ENCODE results near the gene DNAJB13. TPM values are rescaled to one million over a fixed set of nuclear protein-coding genes. Genes with fewer than 3 reads are reported as not detected.
"Not testable (repeated sequence)": the region's sequence is repeated elsewhere in the genome, so short reads cannot be mapped to it uniquely, and the experiment has no call there.

DNAJB13 gene
- total RNA-seq, 4 donors from 2014 or later: 0.75 TPM; not detected in 3

DNA sequence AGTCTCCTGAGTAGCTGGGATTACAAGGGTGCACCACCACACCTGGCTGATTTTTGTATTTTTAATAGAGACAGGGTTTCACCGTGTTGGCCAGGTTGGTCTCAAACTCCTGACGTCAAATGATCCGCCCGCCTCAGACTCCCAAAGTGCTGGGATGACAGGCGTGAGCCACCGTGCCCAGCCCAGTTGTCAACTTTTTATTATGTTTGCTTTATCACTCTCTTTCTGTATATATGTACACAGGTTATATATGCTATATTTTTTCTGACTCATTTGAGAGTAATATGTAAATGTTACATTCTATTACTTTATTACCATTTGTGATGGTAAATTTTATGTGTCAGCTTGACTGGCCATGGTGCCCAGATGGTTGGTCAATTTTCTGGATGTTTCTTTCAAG, 18.9 kb upstream of the DNAJB13 start:
- H3K9me3 ChIP-seq: no peaks in the 10 kb centered on the region
- no peak overlapping the region for H3K4me3 ChIP-seq (replicated peaks in 1 of 3)
- H3K27me3 ChIP-seq: no peaks in the 10 kb centered on the region
- peaks cover 15 to 28% of the 10 kb centered on the region in 2 donors for H3K36me3 ChIP-seq
- peaks cover 0 to 10% of the 10 kb centered on the region in 2 donors for H3K4me1 ChIP-seq
- no peak for DNase-seq
- 87 to 90% methylated on average over 6 of the region's 6 CpGs for WGBS, 2 donors
- intact Hi-C loops (cut with DNase I): no loop called here
- no peak for TF ChIP-seq POLR2A (IDR thresholded peaks at IDR 0.05)
- TF ChIP-seq, protein P1, sequence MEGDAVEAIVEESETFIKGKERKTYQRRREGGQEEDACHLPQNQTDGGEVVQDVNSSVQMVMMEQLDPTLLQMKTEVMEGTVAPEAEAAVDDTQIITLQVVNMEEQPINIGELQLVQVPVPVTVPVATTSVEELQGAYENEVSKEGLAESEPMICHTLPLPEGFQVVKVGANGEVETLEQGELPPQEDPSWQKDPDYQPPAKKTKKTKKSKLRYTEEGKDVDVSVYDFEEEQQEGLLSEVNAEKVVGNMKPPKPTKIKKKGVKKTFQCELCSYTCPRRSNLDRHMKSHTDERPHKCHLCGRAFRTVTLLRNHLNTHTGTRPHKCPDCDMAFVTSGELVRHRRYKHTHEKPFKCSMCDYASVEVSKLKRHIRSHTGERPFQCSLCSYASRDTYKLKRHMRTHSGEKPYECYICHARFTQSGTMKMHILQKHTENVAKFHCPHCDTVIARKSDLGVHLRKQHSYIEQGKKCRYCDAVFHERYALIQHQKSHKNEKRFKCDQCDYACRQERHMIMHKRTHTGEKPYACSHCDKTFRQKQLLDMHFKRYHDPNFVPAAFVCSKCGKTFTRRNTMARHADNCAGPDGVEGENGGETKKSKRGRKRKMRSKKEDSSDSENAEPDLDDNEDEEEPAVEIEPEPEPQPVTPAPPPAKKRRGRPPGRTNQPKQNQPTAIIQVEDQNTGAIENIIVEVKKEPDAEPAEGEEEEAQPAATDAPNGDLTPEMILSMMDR (IDR thresholded peaks at IDR 0.05): no peak
- no peak overlapping the region for H3K27ac ChIP-seq

DNA sequence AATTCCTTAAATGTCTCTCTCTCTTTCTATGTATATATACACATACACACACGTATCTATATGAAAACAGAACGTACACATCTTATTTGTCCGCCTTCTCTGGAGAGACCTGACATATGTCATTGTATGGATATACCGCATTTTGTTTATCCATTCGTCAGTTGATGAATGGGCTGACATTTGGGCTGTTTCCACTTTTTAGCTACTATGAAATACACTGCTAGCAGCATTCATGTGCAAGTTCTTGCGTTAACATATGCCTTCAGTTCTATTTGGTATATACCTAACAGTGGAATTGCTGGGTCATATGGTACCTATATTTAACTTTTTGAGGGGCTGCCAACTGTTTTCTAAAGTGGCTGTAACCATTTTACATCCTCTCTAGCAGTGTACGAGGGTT, 18.0 kb upstream of the DNAJB13 start:
- H3K4me1 ChIP-seq: peaks cover 0 to 10% of the 10 kb centered on the region in 2 donors
- no peak overlapping the region for H3K27ac ChIP-seq
- no peaks in the 10 kb centered on the region for H3K27me3 ChIP-seq
- no peak overlapping the region for H3K4me3 ChIP-seq (replicated peaks in 1 of 3)
- H3K9me3 ChIP-seq: no peaks in the 10 kb centered on the region
- TF ChIP-seq, protein P1 (IDR thresholded peaks at IDR 0.05): no peak
- no peak for TF ChIP-seq POLR2A (IDR thresholded peaks at IDR 0.05)
- intact Hi-C loops (cut with DNase I): no loop called here
- H3K36me3 ChIP-seq: peaks cover 7 to 20% of the 10 kb centered on the region in 2 donors
- WGBS, 2 donors: 91 to 94% methylated on average over 7 of the region's 7 CpGs
- no peak for DNase-seq

DNA sequence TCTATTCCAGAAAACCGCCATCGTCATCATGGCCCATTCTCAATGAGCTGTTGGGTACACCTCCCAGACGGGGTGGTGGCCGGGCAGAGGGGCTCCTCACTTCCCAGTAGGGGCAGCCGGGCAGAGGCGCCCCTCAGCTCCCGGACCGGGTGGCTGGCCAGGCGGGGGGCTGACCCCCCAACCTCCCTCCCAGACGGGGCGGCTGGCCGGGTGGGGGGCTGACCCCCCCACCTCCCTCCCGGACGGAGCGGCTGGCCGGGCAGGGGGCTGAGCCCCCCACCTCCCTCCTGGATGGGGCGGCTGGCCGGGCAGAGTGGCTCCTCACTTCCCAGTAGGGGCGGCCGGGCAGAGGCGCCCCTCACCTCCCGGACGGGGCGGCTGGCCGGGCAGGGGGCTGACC, 14.8 kb upstream of the DNAJB13 start:
- H3K27me3 ChIP-seq; H3K4me3 ChIP-seq (replicated peaks in 1 of 3); H3K4me1 ChIP-seq; H3K27ac ChIP-seq; intact Hi-C loops (cut with DNase I); H3K36me3 ChIP-seq; H3K9me3 ChIP-seq; DNase-seq: not testable (repeated sequence)
- 85 to 94% methylated on average over 2 to 3 of the region's 25 CpGs for WGBS, 2 donors

DNA sequence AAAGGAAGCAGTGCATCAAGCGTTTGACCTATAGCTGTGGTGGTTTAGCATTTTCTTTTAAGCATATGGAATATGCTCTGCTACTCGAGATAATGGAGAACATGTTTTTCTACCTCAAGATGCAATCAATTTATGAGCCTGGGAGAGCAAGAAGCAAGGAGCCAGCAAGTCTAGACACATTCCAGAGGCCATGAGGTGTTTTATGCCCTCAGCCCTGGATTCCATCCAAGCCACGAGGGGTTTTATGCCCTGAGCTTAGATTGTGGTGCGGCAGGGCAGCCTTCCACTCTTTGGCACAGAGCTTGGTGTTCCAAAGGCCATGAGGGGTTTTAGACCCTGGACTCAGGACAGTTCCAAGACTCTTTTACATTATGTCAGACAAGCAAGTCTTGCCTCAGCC, 11.7 kb upstream of the DNAJB13 start:
- intact Hi-C loops (cut with DNase I): no loop called here
- peak; percentile 9 to 11 for DNase-seq
- Histone ChIP-seq H3K27me3 (no peaks in the 10 kb centered on the region), H3K4me1 (peaks cover 0 to 10% of the 10 kb centered on the region in 2 donors), H3K4me3 (replicated peaks in 1 of 3) (no peak overlapping the region), H3K27ac (no peak overlapping the region), H3K36me3 (no peaks in the 10 kb centered on the region), H3K9me3 (no peaks in the 10 kb centered on the region)
- WGBS, 2 donors: 51 to 63% methylated on average over 4 of the region's 4 CpGs
- TF ChIP-seq POLR2A (IDR thresholded peaks at IDR 0.05): no peak
- TF ChIP-seq, protein P1 (IDR thresholded peaks at IDR 0.05): no peak

DNA sequence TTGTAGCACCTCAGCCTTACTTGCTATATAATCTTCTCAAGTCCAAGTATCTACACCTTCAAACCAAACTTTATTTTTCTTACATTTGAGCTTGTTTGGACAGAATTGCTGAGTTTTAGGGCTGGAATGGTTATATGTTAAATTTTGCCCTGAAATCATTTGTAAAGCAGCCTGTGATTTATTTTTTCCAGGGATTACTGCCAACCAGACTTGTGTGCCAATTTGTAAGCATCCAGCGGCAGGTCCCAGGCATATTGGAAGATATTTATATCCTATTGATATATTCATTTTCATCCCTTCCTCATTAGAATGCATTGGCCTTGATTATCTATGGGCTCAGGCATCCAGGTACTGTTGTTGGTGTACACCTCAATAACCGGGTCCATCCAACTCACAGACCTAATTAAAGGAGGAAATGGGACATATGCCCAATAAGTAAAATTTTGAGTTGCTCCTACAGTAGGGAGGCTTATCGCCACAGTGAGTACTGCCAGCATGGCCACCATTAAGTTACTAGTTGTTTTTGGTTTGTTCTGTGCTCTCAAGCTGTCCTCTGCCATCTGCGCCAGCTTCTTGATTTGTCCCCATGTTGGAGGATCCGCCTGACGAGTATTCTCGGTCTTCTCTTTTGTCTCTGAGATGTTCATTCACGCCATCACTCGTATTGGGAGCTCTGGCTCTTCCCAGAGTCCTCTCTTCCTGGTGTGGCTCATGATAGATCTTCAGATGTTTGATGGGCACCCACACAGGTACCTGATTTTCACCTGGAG, 9.8 kb upstream of the DNAJB13 start:
- no peak for TF ChIP-seq POLR2A (IDR thresholded peaks at IDR 0.05)
- TF ChIP-seq, protein P1 (IDR thresholded peaks at IDR 0.05): no peak
- Histone ChIP-seq H3K4me1 (peaks cover 0 to 2% of the 10 kb centered on the region in 2 donors), H3K36me3 (no peaks in the 10 kb centered on the region), H3K4me3 (replicated peaks in 1 of 3) (no peak overlapping the region), H3K27me3 (no peaks in the 10 kb centered on the region), H3K9me3 (no peaks in the 10 kb centered on the region), H3K27ac (no peak overlapping the region)
- intact Hi-C loops (cut with DNase I): no loop called here
- WGBS, 2 donors: 93 to 97% methylated on average over 9 of the region's 9 CpGs
- no peak for DNase-seq

All from thyroid gland (tissue), 4 donors.